ENCODE data around the gene FXYD2. TPM values are rescaled to one million over a fixed set of nuclear protein-coding genes. Genes with fewer than 3 reads are reported as not detected.

FXYD2 gene
- total RNA-seq, 1 donor from 2014 or later, result 5.0 TPM

DNA sequence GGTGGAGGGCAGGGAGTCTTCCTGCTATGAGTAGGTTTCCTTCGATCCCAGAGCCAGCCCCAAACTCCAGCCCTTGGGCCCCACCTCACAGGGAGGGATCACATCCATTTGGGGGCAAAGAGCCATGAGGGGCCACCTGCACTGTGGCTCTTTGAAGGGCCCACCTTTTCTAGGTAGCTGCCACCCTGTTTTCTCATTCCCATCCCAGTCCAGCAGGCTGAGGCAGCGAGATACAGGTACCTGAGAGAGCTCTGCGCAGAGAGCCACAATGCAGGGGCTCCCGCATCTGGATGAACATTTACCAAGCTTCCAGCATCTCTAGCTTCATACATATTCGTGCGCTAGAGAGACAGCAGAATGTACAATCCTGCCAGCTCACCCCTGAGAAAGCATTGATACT lies 35.6 kb upstream of the FXYD2 start:
- DNase-seq (ENCODE audit: low read depth), result no peak
- no peak for TF ChIP-seq CTCF (IDR thresholded peaks at IDR 0.05; ENCODE audit: insufficient read depth, low read length, poor library complexity, severe bottlenecking)
- Histone ChIP-seq H3K27me3 (ENCODE audit: control insufficient read depth, insufficient read depth, low read length) (no peaks in the 10 kb centered on the region), H3K4me3 (ENCODE audit: low read depth, low read length) (no peak overlapping the region), H3K36me3 (ENCODE audit: control insufficient read depth, insufficient read depth, low read length) (no peaks in the 10 kb centered on the region)

DNA sequence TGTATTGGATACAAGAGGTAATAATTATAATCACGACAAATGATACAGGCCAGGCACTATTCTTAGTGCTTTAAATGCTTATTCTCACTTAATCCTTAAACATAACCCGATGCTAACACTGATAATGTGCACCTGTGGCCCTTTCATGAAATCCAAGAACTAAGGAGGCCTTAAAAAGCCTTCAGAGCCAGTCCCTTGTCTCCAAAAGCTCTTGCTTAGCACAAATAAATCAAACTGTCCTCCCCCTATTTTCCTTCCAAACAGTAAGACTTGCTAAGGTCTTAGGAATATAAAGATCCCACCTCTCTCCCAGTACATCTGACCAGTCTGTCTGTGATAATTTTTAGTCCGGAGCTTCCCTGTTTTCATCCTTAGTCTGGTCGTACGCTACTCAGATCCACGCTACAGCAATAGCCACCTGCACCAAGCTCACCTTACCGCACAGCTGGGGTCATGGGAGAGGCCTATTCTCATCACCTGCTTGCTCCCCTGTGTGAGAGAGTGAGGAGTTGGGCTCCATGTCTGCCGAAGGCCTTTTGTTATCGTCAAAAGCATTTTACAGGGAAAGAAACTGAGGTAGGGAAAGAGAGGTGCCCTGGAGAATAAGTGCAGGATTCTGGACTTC lies 35.1 kb upstream of the FXYD2 start:
- Histone ChIP-seq H3K27me3 (ENCODE audit: control insufficient read depth, insufficient read depth, low read length) (no peaks in the 10 kb centered on the region), H3K4me3 (ENCODE audit: low read depth, low read length) (no peak overlapping the region), H3K36me3 (ENCODE audit: control insufficient read depth, insufficient read depth, low read length) (no peaks in the 10 kb centered on the region)
- TF ChIP-seq CTCF (IDR thresholded peaks at IDR 0.05; ENCODE audit: insufficient read depth, low read length, poor library complexity, severe bottlenecking), result no peak
- DNase-seq (ENCODE audit: low read depth), result no peak

DNA sequence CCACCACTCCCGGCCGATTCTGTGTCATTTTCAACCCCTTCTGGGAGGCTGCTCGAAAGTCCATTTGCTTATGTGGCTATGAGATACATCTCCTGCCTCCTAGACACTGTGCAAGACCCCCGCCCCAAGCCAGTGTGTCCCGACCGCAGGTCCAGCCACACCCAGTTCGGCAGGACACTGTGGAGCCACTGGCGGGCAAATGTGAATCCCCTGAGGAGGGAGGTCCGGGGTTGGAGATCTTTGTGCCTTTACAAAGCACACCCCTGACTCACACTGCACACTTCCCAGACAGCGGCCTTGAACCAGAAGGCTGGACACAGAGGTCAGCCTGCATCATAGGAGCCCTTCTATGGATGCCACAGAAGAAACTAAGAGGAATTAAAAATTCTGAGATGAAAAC lies 34.5 kb upstream of the FXYD2 start:
- Histone ChIP-seq H3K27me3 (ENCODE audit: control insufficient read depth, insufficient read depth, low read length) (no peaks in the 10 kb centered on the region), H3K4me3 (ENCODE audit: low read depth, low read length) (no peak overlapping the region), H3K36me3 (ENCODE audit: control insufficient read depth, insufficient read depth, low read length) (no peaks in the 10 kb centered on the region)
- no peak for DNase-seq (ENCODE audit: low read depth)
- no peak for TF ChIP-seq CTCF (IDR thresholded peaks at IDR 0.05; ENCODE audit: insufficient read depth, low read length, poor library complexity, severe bottlenecking)

- Histone ChIP-seq H3K36me3 (ENCODE audit: control insufficient read depth, insufficient read depth, low read length) (no peaks in the 10 kb centered on the region), H3K27me3 (ENCODE audit: control insufficient read depth, insufficient read depth, low read length) (no peaks in the 10 kb centered on the region), H3K4me3 (ENCODE audit: low read depth, low read length) (no peak overlapping the region)
- TF ChIP-seq CTCF (IDR thresholded peaks at IDR 0.05; ENCODE audit: insufficient read depth, low read length, poor library complexity, severe bottlenecking), result no peak
- no peak for DNase-seq (ENCODE audit: low read depth)
These were observed 33.3 kb upstream of the FXYD2 start for GRCh38 chr11:117857734-117858414.

GRCh38 chr11:117855912-117856651 lies 31.5 kb upstream of the FXYD2 start:
- Histone ChIP-seq H3K4me3 (ENCODE audit: low read depth, low read length) (no peak overlapping the region), H3K27me3 (ENCODE audit: control insufficient read depth, insufficient read depth, low read length) (no peaks in the 10 kb centered on the region), H3K36me3 (ENCODE audit: control insufficient read depth, insufficient read depth, low read length) (no peaks in the 10 kb centered on the region)
- no peak for DNase-seq (ENCODE audit: low read depth)
- no peak for TF ChIP-seq CTCF (IDR thresholded peaks at IDR 0.05; ENCODE audit: insufficient read depth, low read length, poor library complexity, severe bottlenecking)
